ENCODE results near the gene WNK2.

Gene WNK2

GRCh38 chr9:93222890-93223259, 38.9 kb downstream of the WNK2 start:
- DNase-seq = no peak

- DNase-seq = no peak
Measured at GRCh38 chr9:93223260-93224180, 39.6 kb downstream of the WNK2 start.

- DNase-seq = no peak
Measured at GRCh38 chr9:93224591-93224990, 40.7 kb downstream of the WNK2 start.

GRCh38 chr9:93225417-93225816, 41.5 kb downstream of the WNK2 start:
- no peak for DNase-seq

GRCh38 chr9:93225892-93226291, 42.0 kb downstream of the WNK2 start:
- DNase-seq = no peak

GRCh38 chr9:93226819-93227218, 42.9 kb downstream of the WNK2 start:
- no peak for DNase-seq

GRCh38 chr9:93228030-93228429, 44.1 kb downstream of the WNK2 start:
- DNase-seq = no peak

- no peak for DNase-seq
Measured at GRCh38 chr9:93228453-93228852, 44.5 kb downstream of the WNK2 start.

- DNase-seq = no peak
Measured at GRCh38 chr9:93229636-93230035, 45.7 kb downstream of the WNK2 start.

GRCh38 chr9:93230185-93230584, 46.2 kb downstream of the WNK2 start:
- DNase-seq = no peak

- no peak for DNase-seq
Measured at GRCh38 chr9:93230601-93231000, 46.7 kb downstream of the WNK2 start.

- DNase-seq = no peak
Measured at GRCh38 chr9:93231121-93231694, 47.3 kb downstream of the WNK2 start.

- DNase-seq = no peak
Measured at GRCh38 chr9:93231716-93232115, 47.8 kb downstream of the WNK2 start.

- DNase-seq = no peak
Measured at GRCh38 chr9:93232388-93232960, 48.5 kb downstream of the WNK2 start.

- no peak for DNase-seq
Measured at GRCh38 chr9:93233033-93233432, 49.1 kb downstream of the WNK2 start.

GRCh38 chr9:93234600-93234999, 50.7 kb downstream of the WNK2 start:
- no peak for DNase-seq

- DNase-seq = no peak
Measured at GRCh38 chr9:93235300-93235960, 51.5 kb downstream of the WNK2 start.

- DNase-seq = no peak
Measured at GRCh38 chr9:93236541-93237206, 52.7 kb downstream of the WNK2 start.

GRCh38 chr9:93237540-93237939, 53.6 kb downstream of the WNK2 start:
- no peak for DNase-seq

- no peak for DNase-seq
Measured at GRCh38 chr9:93238953-93239925, 55.3 kb downstream of the WNK2 start.

GRCh38 chr9:93240891-93241334, 57.0 kb downstream of the WNK2 start:
- no peak for DNase-seq

- no peak for DNase-seq
Measured at GRCh38 chr9:93243112-93243511, 59.2 kb downstream of the WNK2 start.
